Globus pallidus (tissue), 1 donor: ENCODE measurements around the gene ADGRG6.

ENCODE experiments used
- DNase-seq: peaks from one replicate; pipeline ENCODE4 v3.0.0-alpha.2; 2015; ENCODE audit warnings: low spot score

ADGRG6 gene

DNA sequence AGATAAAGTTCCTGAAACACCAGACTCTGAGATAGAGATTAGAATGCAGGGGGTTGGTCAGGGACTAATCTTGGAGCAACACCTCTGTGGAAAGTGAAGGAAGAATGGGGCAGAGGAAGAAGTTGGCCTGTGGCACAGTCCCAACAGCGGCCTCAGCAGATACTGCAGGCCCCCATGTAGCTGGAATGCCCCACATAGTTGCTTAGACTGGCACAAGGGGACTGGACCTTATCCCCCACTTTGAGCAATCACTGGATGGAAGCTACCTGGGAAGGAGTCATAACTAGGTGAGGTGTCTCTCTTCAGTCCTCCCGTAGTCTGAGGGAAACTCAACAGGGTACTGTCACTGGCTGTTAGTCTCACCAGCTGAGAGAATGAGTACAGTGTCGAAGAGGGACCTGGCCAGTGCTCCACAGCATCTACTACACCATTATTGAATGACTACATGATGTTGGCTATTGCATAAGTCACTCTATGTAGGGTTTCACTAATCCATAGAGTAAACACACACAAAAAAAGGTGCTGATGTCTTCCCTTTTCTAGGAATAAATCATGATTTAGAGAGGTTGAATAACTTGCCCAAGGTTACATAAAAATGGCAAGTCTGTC lies 47.5 kb downstream of the ADGRG6 start:
- DNase-seq = no peak

DNA sequence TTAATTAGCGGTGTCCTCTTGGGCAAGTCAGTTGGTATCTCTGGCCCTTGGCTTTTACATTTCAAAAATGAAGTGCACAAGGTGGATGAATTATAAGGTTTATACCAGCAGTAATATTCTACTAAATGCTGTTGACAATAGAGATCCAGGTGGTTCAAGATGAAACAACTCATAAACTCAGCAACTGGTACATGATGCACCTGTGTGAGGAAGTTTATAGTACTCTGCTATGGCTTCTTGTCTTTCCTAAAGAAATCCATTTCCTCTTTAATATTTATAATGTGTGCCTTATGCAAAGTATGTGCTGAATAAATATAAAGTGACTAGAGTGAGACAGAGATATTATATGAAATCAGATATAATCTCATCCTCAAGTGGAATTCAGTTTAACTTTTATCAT lies 48.5 kb downstream of the ADGRG6 start:
- no peak for DNase-seq

DNA sequence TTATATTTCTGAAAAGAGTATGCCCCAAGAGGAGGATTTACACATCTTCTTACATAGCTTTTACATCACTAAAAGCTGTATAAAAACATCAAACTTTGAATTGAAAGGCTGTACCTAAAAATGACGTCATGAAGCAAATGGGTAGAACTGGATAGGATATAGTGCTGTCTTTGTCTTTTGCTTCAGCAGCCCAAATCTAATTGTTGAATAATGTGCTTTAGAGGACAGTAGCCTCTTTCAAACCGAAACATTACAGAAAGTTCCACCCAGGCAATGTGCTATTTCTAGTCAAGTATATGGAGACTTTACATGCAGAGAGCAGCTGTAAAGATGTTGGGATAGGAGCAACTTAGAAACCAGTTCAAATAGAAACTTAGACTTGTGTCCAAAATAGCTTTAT lies 51.9 kb downstream of the ADGRG6 start:
- DNase-seq = peak; percentile 82

DNA sequence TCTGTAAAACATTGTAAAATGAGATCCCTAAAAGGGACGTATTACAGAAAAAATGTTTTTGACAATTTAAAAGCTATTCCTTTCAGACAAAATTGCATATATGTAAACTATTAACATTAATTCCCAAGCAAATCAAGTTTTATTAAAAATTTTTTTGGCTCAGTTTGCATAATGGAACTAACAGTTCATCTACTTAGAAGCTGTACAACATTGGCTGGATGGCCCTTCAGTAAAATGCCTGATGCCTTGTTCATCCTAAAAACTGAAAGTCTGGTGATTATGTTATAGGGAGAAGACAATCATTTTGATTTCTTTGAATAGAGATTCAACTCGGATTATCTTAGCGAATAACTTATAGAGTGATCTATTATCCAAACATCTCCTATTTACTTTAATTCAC lies 52.8 kb downstream of the ADGRG6 start:
- DNase-seq = no peak

DNA sequence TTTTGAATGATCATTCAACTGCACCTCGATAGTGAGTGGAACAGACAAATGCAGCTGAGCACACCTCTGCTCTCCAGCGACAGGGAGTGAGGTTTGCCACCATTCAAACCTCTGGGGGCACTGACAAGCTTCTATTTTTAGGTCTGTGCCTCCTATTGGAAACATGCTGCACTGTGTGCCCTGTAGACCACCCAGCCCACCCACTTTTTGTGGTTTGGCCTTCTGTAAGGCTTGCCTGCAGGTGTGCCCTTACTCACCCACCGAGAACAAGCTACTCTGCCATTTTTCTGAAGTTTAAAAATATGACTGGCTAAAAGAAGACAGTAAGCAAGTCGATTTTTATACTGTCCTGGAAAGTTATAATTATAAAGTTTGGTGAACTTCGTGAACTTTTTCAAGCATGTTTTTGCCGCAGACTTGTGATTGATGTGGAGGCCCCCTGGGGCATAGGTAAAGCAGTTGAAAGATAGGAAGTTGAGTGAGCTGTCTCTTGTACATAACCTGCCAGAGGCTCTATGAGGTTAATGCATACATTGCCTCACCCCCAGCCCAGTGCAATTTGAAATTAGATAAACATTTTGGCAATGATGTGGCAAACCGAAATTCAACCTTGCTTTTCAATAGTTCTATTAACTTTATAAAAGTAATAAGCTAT lies 53.8 kb downstream of the ADGRG6 start:
- no peak for DNase-seq

DNA sequence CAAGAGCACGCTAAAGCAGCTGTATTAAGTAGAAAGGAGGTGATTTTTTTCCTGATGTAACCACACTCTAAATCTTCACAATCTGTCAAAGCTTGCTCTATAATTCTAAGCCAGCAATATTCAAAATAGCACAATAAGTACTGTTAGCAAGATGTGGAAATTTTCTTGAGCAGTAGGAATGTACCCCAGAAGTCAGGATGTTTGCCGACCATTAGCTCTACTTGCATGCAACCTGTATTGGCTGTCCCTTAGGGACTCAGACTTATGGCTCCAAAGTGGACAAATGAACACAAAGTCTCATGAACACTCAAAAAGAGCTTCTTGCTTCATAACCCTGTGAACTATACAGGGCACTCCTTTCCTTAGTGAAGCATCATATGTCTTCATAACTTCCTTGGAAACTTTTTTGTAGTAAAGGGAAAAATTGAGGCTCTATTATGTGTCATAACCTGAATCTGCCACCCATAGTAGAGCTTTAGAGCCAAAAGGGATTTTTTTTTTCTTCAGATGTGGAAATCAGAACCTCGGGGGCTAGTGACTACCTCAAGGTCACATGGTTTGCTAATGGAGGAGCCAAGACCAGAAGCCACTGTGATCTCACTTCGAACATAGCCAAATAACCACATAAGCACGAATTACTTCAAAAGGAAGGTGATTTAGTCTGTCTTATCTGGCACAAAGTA lies 54.5 kb downstream of the ADGRG6 start:
- no peak for DNase-seq

DNA sequence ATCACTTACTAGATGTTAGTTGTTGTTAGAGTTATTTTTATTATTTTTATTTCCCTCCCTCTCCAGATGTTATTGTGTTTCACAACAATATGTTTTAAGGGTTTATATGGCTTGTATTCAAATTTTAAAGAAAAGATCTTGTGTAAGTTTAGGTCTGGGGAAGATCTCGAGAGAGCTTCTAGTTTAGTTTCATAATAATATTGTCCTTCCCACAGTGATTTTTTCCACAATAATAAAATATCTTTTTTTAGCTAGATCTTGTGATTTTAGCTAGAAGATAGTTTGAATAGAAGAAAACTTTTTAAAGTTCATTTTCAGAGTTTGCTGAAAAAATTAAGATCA lies 55.0 kb downstream of the ADGRG6 start:
- DNase-seq = no peak

DNA sequence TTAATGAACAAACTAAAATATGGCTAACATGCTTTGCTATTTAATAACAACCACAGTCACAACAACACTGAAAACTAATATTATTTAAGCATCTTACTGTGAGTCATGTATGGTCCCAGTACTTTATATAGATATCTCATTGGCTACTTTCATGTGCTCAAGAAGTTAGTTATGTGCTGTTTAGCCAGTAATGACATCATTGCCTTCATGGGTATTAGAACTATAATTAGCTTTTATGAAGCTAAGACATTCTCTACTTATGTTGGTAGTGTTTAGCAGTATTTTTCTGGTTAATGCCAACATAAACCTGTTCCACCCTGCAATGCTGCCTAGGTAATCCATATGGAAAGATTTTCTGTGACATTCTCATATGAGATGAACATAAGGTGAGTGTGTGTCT lies 56.1 kb downstream of the ADGRG6 start:
- DNase-seq = no peak

DNA sequence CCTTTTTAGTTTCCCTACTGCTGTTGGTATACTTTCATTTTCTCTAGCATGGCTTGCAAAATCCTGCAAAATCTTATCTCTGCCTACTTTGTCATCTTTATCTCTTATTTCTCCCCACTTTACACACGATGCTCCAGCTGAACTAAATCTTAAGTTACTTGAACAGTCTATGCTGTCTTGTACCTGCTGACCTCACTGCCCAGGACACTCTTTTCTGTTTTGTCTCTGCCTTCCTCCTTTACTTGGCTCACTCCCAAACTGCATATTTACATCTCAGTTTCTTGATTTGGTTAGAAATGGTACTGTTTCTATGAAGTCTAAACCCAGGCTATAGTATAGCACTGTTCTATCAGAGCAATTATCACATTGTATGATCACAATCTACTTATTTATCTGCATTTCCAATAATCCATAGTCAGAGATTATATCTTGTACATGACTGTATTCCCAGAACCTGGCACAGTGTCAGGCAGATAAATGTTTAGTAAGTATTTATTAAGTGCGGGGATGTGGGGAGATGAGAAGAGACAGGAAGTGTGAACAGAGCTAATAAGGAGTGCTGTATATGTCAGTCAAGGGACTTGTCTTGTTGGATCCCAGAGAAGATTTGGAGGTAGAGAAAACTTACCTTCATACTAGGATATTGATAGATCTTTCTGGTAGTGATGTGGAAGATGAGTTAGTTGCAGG lies 57.6 kb downstream of the ADGRG6 start:
- no peak for DNase-seq

DNA sequence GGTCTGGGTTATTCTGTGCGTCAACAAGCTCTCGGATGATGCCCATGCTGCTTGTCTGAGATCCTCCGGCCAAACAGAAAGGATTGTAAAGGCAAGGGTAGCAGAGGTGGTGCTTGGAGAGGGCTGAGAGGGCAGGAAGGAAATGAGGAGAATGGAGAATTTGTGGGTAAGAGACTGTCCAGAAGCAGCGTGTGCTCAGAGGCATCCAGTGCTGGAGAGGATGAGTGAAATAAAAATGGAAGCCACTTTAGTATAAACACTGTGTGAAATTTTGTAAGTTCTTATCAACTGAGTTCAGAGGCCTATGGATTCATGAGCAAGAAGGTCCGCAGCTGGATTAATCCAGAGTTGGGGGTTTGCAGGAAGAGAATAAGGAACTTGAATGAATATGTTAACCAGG lies 59.5 kb downstream of the ADGRG6 start:
- no peak for DNase-seq

DNA sequence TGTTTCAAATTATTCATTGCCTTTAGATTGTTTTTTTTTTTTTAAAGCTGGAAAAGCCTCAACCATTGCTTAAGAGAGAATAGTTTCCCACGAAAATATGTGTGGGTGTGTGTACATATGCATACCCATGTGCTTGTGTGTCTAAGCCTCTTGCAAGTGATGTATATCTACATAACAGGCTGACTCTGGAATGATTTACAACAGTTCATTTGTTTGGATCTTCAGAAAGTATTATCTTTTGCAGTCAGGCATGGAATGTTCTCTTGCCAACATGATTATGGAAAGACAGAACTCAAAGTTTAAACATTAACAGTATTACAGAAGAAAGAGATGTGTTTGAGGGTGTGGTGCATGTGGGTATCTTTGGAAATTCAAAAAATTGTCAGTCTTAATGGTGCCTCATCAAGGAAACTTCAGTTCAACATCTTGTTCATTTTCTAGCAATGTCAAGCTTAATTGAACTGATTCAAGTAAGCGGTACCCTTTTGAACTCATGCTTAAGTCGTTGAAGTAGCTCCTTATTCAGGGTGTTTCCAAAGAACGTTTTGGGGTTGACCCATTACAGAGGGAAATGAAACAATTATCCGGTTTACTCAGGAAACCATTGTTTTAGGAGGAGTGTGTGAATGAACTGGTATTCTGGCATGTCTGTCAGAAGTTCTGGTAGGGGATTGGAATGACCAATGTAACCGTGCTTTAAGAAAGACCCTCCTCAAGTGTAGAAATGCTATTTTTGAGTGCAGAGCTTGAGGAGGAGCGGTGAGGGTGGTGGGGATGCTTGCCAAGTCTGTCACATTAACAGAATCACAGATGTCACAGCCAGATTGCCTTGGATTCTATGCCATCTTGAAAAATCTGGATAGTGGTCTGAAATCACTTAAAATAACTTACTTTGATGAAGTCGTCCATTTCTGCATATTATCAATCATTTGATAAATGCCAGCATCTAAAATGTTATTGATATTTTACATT lies 60.3 kb downstream of the ADGRG6 start:
- no peak for DNase-seq

DNA sequence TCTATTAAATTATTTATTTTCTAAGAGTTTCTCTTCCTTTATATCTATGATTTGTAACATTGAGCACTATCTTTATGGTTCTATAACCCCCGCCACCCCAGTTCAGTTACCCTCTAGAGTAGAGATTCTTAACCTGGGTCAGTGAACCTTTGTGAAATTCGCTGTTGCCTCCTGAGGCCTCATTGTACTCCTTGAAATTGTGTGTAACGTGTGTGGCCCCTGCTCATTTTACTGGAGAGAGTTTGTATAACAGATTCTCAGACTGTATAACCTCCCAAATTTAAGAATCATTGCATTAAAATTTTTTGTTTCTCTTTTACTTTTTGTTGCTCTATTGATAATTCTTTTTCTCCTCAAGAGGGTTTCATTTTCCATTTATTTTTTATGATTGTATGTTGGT lies 65.3 kb downstream of the ADGRG6 start:
- DNase-seq = no peak

DNA sequence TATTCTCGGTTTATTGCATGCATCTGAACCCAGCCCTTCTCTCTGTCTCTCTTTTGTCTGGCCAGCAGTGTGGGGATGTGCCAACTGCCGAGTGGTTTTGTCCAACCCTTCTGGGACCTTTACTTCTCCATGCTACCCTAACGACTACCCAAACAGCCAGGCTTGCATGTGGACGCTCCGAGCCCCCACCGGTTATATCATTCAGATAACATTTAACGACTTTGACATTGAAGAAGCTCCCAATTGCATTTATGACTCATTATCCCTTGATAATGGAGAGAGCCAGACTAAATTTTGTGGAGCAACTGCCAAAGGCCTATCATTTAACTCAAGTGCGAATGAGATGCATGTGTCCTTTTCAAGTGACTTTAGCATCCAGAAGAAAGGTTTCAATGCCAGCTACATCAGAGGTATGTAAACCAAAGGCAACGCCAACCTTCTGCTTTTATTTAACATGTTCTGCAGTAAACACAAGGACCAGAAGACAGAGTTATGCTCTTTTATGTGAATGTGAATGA lies 65.8 kb downstream of the ADGRG6 start:
- DNase-seq = no peak

DNA sequence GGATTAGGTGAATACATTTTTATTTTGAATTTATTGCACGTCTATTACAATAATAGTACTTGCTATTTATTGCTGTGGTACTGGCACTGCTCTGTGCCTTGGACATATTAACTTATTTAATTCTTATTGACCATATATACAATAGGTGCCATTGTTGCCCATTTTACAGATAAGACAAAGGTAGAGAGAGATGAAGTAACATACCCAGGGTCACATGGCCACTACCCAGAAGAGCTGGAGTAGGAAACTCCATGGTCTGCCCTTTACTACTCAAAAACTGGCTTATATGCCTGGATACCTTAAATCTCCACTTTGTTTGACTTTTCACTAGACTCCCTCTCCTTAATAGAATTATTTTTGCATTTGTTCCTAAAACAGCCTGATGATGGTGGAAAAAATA lies 67.5 kb downstream of the ADGRG6 start:
- DNase-seq = no peak

DNA sequence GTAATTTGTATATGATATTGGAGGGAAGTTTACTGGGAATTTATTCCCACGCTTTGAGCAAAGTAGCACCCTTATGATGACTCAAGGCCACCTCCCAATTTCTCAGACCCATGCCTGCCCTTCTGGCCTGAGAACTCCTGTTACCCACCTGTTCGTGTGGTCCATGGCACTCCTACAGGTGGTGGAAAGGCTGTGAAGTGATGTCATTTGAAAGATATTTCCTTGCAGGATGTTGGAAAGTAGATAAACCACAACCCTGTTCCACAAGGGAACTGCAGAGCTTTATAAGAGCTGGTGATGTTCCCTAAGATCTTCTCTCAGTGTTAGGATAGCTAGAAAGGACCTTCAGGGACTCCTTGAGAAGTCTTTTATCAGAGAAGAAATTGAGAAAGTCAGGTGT lies 70.5 kb downstream of the ADGRG6 start:
- DNase-seq = no peak

DNA sequence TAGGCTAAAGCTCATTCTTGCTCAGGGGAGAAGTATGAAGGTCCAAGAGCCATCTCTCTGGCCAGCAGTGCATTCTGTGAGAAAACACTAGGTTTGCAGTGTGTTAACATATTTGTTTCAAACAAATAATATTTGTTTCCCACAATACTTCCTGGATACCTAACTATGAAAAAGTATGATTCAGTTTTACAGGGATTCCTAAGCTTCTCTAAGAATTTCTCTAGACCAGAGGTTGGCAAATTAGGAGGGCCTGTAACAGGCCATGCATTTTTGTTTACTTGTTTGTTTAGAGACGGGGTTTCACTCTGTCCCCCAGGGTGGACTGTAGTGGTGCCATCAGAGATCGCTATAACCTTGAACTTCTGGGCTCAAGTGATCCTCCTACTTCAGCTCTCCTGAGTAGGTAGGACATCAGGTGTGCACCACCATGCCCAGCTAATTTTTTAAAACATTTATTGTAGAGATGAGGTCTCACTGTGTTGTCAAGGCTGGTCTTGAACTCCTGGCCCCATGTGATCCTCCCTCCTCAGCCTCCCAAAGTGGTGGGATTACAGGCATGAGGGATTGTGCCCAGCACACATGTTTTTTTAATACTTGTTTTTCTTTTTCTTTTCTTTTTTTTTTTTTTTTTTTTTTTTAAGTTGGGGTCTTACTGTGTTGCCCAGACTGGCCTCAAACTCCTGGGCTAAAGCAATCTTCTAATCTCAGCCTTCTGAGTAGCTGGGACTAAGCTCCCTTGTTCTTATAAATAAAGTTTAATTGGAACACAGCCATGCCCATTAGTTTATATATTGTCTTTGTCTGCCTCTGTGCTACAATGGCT lies 71.7 kb downstream of the ADGRG6 start:
- DNase-seq = no peak

DNA sequence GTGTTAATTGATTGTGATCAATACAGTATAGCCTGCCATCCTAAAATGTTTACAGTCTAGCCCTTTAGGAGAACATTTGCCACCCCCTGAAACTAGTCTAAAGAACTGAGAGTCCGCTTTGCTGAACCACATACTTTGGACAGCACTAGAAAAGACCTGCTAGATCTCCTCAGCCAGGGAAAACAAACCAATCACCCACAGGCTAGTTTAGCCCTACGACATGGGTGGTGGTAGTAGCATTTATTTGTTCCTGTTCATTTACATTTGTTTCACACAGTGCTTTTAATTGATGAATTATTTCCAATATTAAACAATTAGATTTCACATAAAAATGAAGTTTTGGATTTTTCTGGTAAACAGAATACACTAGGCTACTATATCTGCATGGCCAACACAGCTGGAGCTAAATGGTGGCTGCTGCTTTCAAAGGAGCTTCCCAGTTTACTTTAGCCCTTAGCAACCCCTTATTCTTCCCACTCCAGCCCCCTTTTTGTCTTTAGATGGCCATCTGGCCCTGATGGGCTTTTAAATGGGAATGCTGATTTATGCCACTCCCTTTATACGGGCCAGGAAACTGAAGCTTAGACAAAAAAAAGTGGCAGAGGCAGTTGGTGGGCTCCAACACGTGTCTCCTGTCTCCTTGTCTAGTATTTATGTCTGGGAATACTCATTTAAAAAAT lies 72.4 kb downstream of the ADGRG6 start:
- no peak for DNase-seq

DNA sequence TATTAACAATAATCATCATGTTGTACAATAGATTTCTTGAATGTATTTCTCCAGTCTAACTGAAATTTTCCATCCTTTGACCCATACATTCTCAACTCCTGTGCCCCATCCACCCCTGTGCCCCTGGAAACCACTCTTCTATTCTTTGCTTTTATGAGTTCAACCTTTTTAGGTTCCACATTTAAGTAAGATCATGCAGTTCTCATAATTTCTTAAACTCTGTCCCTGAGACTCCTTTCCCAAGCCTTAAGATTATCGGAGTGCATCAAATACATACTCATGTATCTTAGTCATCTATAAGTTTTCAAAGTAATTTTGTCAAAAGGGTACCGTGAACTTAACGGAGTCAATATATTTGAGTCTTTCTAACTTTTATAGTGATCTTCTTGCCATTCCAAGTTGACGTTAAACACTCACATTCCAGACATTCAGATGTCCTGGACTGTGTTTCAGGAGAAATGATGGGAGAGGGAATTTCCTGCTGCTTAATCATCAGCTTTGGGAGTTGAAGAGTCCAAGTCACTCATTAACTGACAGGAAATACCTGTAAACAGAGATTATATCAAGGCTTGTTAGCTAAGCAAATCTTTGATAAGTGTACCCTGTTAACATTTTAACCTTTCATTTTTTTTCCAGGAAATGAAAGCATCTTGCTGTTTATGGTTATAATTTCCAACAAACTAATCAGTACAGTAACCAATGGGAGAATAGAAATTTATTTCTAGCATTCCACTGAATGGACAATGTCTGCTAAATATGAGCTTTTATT lies 73.3 kb downstream of the ADGRG6 start:
- no peak for DNase-seq

DNA sequence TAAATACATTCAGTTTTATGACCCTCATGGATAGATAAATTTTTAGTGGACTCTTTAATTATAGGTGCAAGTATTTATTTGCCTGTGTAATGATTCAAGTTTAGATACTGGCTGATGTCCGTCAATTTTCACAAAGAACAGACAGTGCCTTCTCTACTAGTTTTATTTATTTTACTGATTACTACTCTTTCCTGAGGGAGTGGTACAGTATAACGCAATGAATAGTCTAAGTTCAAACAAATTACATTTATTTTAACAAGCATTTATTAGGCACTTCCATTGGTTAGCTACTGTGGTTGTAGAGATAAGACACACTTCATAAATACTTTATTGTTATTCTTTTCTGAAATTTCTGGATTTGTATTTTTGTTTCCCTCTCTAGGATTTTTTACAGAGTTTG lies 74.3 kb downstream of the ADGRG6 start:
- DNase-seq = no peak
